Stomach (tissue), 9 donors: Measurements from ENCODE around the gene RNF181. TPM values are rescaled to one million over a fixed set of nuclear protein-coding genes. Genes with fewer than 3 reads are reported as not detected.
A peak's percentile ranks its signal among the peaks of the same experiment; 100 is the strongest.

Source experiments
- DNase-seq, 2 donors: peaks; one replicate each; pipeline versions ENCODE4 v3.0.0 to v3.0.0-alpha.2; 2013 to 2019
- H3K27ac ChIP-seq, 5 donors: fragments of 200-600 bp in 4 of 5; sonication (generic) in 4 of 5; one replicate each; pipeline ENCODE4 v1.5.1; 2013 to 2019; ENCODE audit warnings: mild to moderate bottlenecking in 1 of 5, moderate library complexity in 1 of 5
- H3K27me3 ChIP-seq, 3 donors: fragments of 200-600 bp; sonication (generic); one replicate each; pipeline ENCODE4 v1.5.1; 2017 to 2019; ENCODE audit warnings: mixed run types in 1 of 3
- H3K36me3 ChIP-seq, 4 donors: fragments of 200-600 bp; sonication (generic); 1 replicate in 3 of 4; 2 replicates in 1 of 4; pipeline ENCODE4 v1.5.1; 2016 to 2019
- H3K4me1 ChIP-seq, 4 donors: fragments of 200-600 bp; sonication (generic); one replicate each; pipeline ENCODE4 v1.5.1; 2016 to 2019
- H3K4me3 ChIP-seq, 4 donors: fragments of 200-600 bp; sonication (generic) in 3 of 4; one replicate each; pipeline ENCODE4 v1.5.1; 2016 to 2019; ENCODE audit warnings: mild to moderate bottlenecking in 1 of 4
- H3K9me3 ChIP-seq, 4 donors: fragments of 200-600 bp; sonication (generic); one replicate each; pipeline ENCODE4 v1.5.1; 2016 to 2019
- EP300 ChIP-seq: sonication (generic); formaldehyde crosslinking; IDR thresholded peaks from one replicate; pipeline ENCODE4 v1.6.1; 2017; ENCODE audit warnings: antibody characterized with exemption
- POLR2A ChIP-seq, 4 donors: fragments of 450-650 bp; IDR thresholded peaks; one replicate each; pipeline ENCODE4 v1.6.1; 2016; ENCODE audit warnings: antibody characterized with exemption in 4 of 4, control low read depth in 2 of 4, mild to moderate bottlenecking in 1 of 4, moderate library complexity in 1 of 4
- POLR2AphosphoS5 ChIP-seq, 3 donors: sonication (generic); formaldehyde crosslinking; IDR thresholded peaks; one replicate each; pipeline ENCODE4 v1.6.1; 2016; ENCODE audit warnings: antibody characterized with exemption in 3 of 3
- WGBS, 5 donors: extraction: QIAGEN DNeasy Blood & Tissue Kit in 3 of 5; methylation state at CpG; one replicate each; pipeline versions ENCODE4 v1.1.5 to v1.1.7; 2013 to 2018; 5-methylcytosine and 5-hydroxymethylcytosine counted together
- intact Hi-C: fragments of 100-400 bp; cut with DNase I; formaldehyde crosslinking; loops from one replicate; pipeline ENCODE4 v1.15.1; 2023; ENCODE audit warnings: low total_unique reads
- polyA plus RNA-seq, 3 donors: library from polyadenylated mRNA; stranded (reverse); fragments of 200-250 nt; gene quantifications; one replicate each; pipeline ENCODE4 v1.2.3, GENCODE V29; 2013
- total RNA-seq, 5 donors: library from RNA; depleted of rRNA; stranded (reverse); fragments of >200 nt; gene quantifications; one replicate each; pipeline versions ENCODE4 v1.1.0 to v1.2.3, GENCODE V29; 2014 to 2016
- TF ChIP-seq, protein P1 (sequence below), 7 experiments: fragments of 450-650 bp in 4 of 7; fragments of 200-600 bp in 3 of 7; sonication (generic) in 3 of 7; IDR thresholded peaks; one replicate each; pipeline ENCODE4 v1.5.1; 2016 to 2019; ENCODE audit warnings: antibody characterized with exemption in 7 of 7, control low read depth in 2 of 7, mild to moderate bottlenecking in 1 of 7
- donor health status: healthy with polysubstance abuse.
- donor health status: Bipolar disorder and iron deficiency.
- donor health status: healthy.

RNF181 gene
- total and polyA plus RNA-seq, 8 donors: 11.3 to 272 (median 143) TPM; not detected in 1

DNA sequence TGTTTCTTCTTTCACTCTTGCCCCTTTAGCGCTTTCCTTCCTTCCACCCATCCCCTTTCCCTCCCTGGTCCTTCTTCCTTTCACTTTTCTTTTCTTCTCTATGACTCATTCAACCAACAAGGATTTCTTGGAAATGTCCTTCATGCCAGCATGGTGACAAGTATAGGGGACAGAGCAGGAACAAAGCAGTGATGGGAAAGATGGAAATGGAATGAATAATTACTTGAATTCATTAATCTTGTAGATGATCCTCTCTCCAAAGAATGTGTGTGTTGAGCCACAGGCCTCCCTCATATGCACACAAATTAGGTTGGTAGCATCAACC, 9.8 kb upstream of the RNF181 start:
- Histone ChIP-seq H3K4me1 (peaks cover 56 to 83% (median 77%) of the 10 kb centered on the region in 4 donors), H3K36me3 (peaks cover 0 to 21% (median 8%) of the 10 kb centered on the region in 4 donors), H3K27me3 (no peaks in the 10 kb centered on the region), H3K4me3 (no peak overlapping the region), H3K9me3 (no peaks in the 10 kb centered on the region), H3K27ac (peak overlapping the region; percentile 87 to 94 (median 91))
- no peak for DNase-seq
- intact Hi-C loops: no loop called here
- WGBS, 5 donors: 50 to 77% (median 53%) methylated on average over 1 of the region's 1 CpG
- TF ChIP-seq POLR2A (IDR thresholded peaks at IDR 0.05) (no peak), POLR2AphosphoS5 (IDR thresholded peaks at IDR 0.05) (peak in 2 of 3 donors; percentile 40 to 81)
- TF ChIP-seq, protein P1, sequence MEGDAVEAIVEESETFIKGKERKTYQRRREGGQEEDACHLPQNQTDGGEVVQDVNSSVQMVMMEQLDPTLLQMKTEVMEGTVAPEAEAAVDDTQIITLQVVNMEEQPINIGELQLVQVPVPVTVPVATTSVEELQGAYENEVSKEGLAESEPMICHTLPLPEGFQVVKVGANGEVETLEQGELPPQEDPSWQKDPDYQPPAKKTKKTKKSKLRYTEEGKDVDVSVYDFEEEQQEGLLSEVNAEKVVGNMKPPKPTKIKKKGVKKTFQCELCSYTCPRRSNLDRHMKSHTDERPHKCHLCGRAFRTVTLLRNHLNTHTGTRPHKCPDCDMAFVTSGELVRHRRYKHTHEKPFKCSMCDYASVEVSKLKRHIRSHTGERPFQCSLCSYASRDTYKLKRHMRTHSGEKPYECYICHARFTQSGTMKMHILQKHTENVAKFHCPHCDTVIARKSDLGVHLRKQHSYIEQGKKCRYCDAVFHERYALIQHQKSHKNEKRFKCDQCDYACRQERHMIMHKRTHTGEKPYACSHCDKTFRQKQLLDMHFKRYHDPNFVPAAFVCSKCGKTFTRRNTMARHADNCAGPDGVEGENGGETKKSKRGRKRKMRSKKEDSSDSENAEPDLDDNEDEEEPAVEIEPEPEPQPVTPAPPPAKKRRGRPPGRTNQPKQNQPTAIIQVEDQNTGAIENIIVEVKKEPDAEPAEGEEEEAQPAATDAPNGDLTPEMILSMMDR (IDR thresholded peaks at IDR 0.05): no peak

DNA sequence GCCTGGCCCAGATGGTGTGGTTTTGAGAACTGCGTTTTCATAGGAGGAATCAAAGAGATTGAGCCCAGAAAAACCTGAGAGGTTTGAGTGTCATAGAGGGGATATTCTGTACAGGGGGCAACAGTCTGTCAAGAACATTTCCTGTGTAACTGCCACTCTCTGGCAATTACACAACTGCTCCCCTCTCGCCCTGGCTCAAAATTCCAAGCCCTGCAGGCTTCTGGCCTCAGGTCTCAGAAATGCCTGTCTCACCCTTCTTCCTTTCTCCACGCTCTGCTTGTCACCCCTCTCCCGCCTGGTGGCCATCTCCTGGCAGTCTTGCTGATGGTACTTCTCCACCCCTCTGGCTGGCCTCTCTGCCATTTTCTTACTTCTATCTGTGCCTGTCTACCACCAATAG, 7.3 kb upstream of the RNF181 start:
- H3K9me3 ChIP-seq: no peaks in the 10 kb centered on the region
- H3K36me3 ChIP-seq: no peaks in the 10 kb centered on the region
- H3K27me3 ChIP-seq: no peaks in the 10 kb centered on the region
- no peak overlapping the region for H3K4me3 ChIP-seq
- no peak for DNase-seq
- H3K27ac ChIP-seq: peak overlapping the region; percentile 19 to 94 (median 91)
- intact Hi-C loops: no loop called here
- WGBS, 5 donors: 65 to 86% (median 81%) methylated on average over 4 of the region's 4 CpGs
- H3K4me1 ChIP-seq: peaks cover 66 to 99% (median 89%) of the 10 kb centered on the region in 4 donors
- TF ChIP-seq POLR2AphosphoS5 (IDR thresholded peaks at IDR 0.05): no peak
- TF ChIP-seq POLR2A (IDR thresholded peaks at IDR 0.05): no peak

DNA sequence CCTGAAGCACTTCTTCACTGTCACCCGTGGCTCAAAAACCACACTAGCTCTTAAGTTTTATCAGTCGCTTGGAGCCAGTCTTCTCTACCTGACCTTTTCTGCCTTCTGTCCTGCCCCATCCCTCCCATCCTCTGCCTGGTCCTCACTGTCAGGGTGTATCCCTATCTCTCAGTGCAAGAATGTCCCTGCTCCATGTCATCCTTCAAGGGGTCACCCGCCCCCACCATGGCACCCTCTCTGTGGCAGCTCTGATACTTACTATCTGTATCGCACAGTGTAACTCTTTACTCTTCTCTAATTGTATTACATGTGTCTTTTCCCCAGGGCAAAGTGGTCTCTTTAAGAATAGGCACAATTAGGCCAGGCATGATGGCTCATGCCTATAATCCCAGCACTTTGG, 6.9 kb upstream of the RNF181 start:
- DNase-seq: no peak
- Histone ChIP-seq H3K9me3 (no peaks in the 10 kb centered on the region), H3K36me3 (no peaks in the 10 kb centered on the region), H3K4me1 (peaks cover 63 to 95% (median 85%) of the 10 kb centered on the region in 4 donors), H3K4me3 (no peak overlapping the region), H3K27me3 (no peaks in the 10 kb centered on the region), H3K27ac (peak overlapping the region in 4 of 5 donors; percentile 71 to 94 (median 91))
- intact Hi-C loops: no loop called here
- TF ChIP-seq EP300: no peak
- TF ChIP-seq, protein P1 (IDR thresholded peaks at IDR 0.05): no peak
- no peak for TF ChIP-seq POLR2A (IDR thresholded peaks at IDR 0.05)
- 82 to 89% (median 85%) methylated on average over 4 of the region's 4 CpGs for WGBS, 5 donors

DNA sequence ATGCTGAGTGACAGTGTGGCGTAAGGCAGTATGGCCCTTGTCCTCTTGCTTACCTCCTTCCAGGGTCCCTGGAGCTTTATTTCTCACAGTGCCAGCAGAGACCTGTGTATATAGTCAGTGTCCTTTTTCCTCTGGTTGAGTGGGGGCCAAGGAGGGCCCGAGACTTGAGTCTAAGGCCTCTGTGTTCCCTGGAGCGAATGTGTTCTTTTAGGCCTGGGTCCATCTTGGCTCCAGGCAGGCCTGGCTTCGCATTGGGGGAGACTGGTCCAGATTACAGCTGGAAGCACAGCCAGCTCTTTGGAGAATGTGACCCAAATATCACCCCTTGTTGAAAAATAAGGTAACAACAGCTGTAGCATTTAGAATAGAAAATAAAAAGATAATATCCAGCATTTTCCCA, 6.4 kb upstream of the RNF181 start:
- H3K4me3 ChIP-seq: no peak overlapping the region
- intact Hi-C loops: no loop called here
- no peak for TF ChIP-seq EP300
- no peaks in the 10 kb centered on the region for H3K9me3 ChIP-seq
- peak overlapping the region; percentile 30 to 94 (median 91) for H3K27ac ChIP-seq
- DNase-seq: no peak
- H3K36me3 ChIP-seq: no peaks in the 10 kb centered on the region
- no peaks in the 10 kb centered on the region for H3K27me3 ChIP-seq
- peaks cover 57 to 92% (median 84%) of the 10 kb centered on the region in 4 donors for H3K4me1 ChIP-seq
- 78 to 93% (median 86%) methylated on average over 4 of the region's 4 CpGs for WGBS, 5 donors

DNA sequence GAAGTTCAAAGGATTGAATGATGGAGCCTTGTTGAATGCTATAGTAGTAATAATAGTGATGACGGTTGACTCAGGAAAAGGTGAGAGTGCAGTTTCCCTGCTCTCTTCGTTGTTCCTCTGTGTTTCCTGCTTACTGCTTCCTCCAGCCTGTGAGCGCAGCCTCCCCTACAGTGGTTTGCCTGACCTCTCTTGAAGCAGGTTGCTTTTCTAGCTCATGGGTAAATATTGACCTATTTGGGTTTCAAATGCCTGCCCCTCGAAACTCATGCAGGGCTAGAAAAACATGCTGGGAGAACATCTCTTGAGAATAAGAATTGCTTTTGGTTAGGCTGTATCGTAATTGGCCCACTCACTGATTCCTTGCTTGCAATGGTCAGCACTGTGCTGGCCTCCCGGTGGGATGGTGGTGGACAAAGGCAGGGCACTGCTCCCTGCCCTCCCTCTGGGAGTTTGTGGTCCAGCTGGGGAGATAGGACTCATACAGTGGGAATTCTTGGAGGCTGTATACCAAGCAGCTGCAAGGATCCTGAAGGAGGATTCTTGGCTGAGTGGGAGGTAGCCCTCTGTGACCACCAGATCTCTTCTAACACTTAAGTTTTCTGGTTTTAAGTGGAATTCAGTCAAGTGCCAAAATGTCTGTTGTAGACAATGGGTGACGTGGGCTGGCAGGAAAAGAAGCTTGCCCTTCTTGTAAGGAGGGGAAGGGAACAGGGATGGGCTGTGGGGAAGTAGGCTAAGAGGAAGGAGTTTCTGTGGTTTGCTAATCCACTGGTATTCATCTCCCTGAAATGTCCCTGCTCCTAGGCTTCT, 5.4 kb upstream of the RNF181 start:
- TF ChIP-seq POLR2A (IDR thresholded peaks at IDR 0.05) (no peak), POLR2AphosphoS5 (IDR thresholded peaks at IDR 0.05) (peak in 1 of 3 donors; percentile 57), EP300 (no peak)
- TF ChIP-seq, protein P1 (IDR thresholded peaks at IDR 0.05): no peak
- 12 to 36% (median 19%) methylated on average over 7 of the region's 7 CpGs for WGBS, 5 donors
- intact Hi-C loops: no loop called here
- Histone ChIP-seq H3K27me3 (no peaks in the 10 kb centered on the region), H3K27ac (peak overlapping the region; percentile 71 to 94 (median 91)), H3K36me3 (no peaks in the 10 kb centered on the region), H3K4me3 (no peak overlapping the region), H3K4me1 (peaks cover 55 to 91% (median 83%) of the 10 kb centered on the region in 4 donors), H3K9me3 (no peaks in the 10 kb centered on the region)
- peak; percentile 53 to 79 for DNase-seq
